ENCODE data around the gene SCYGR3. TPM values are rescaled to one million over a fixed set of nuclear protein-coding genes. Genes with fewer than 3 reads are reported as not detected.

Gene SCYGR3
- total RNA-seq, 2 experiments from 2014 or later = not detected

DNA sequence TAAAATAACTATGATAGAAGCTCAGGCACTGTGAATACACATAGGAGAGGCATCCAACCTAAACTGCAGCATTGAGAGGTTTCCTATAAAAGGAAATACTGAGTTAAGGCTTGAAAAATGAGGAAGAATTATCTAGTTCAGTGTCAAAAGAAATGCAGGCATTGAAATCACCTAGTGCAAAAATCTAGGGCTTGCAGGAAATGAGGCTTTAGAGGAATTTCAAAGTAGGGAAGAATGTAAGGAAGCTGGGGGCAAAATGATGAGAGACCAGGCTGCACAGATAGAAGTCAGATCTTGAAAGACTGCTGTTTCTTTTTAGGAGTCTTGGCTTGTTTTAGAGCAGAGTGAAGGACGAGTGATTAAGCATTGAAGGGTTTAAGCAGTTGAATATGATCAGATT lies 44.0 kb downstream of the SCYGR3 start:
- Mint-ChIP-seq H3K36me3 (ENCODE audit: low read depth) (no peaks in the 10 kb centered on the region), H3K4me1 (ENCODE audit: low read depth) (no peaks in the 10 kb centered on the region), H3K4me3 (no peak overlapping the region), H3K27ac (no peak overlapping the region), H3K9me3 (no peaks in the 10 kb centered on the region), H3K27me3 (no peaks in the 10 kb centered on the region)
- intact Hi-C loops (cut with DNase I, micrococcal nuclease) = no loop called here
- CTCF ChIA-PET = no interaction called here
- ATAC-seq (ENCODE audit: poor library complexity) = no peak
- DNase-seq = no peak
- no peaks in the 10 kb centered on the region for H3K9me3 ChIP-seq (ENCODE audit: control insufficient read depth in 1 of 2, insufficient read depth in 1 of 2, low read length in 2 of 2)
- H3K27me3 ChIP-seq (ENCODE audit: control insufficient read depth in 1 of 2, insufficient read depth in 2 of 2, low read length in 2 of 2) = no peaks in the 10 kb centered on the region
- POLR2A ChIA-PET = interaction anchor here (0.6 kb wide), 1 partner anchor 86 kb away, joined by 3 read pairs; no protein-coding TSS in a partner anchor
- TF ChIP-seq, protein P1, sequence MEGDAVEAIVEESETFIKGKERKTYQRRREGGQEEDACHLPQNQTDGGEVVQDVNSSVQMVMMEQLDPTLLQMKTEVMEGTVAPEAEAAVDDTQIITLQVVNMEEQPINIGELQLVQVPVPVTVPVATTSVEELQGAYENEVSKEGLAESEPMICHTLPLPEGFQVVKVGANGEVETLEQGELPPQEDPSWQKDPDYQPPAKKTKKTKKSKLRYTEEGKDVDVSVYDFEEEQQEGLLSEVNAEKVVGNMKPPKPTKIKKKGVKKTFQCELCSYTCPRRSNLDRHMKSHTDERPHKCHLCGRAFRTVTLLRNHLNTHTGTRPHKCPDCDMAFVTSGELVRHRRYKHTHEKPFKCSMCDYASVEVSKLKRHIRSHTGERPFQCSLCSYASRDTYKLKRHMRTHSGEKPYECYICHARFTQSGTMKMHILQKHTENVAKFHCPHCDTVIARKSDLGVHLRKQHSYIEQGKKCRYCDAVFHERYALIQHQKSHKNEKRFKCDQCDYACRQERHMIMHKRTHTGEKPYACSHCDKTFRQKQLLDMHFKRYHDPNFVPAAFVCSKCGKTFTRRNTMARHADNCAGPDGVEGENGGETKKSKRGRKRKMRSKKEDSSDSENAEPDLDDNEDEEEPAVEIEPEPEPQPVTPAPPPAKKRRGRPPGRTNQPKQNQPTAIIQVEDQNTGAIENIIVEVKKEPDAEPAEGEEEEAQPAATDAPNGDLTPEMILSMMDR (IDR thresholded peaks at IDR 0.05) = no peak
- H3K36me3 ChIP-seq (ENCODE audit: insufficient read depth, low read length) = no peaks in the 10 kb centered on the region
- H3K27ac ChIP-seq (ENCODE audit: low read depth in 1 of 2, low read length in 2 of 2) = no peak overlapping the region
- no peaks in the 10 kb centered on the region for H3K4me1 ChIP-seq (ENCODE audit: insufficient read depth, low read length)
- no peak overlapping the region for H3K4me3 ChIP-seq (ENCODE audit: low read length)

GRCh38 chr2:227568852-227569169 lies 45.8 kb downstream of the SCYGR3 start:
- Mint-ChIP-seq H3K9me3 (no peaks in the 10 kb centered on the region), H3K36me3 (ENCODE audit: low read depth) (no peaks in the 10 kb centered on the region), H3K27me3 (no peaks in the 10 kb centered on the region), H3K4me3 (no peak overlapping the region), H3K4me1 (ENCODE audit: low read depth) (no peaks in the 10 kb centered on the region), H3K27ac (no peak overlapping the region)
- no peak overlapping the region for H3K27ac ChIP-seq (ENCODE audit: low read depth in 1 of 2, low read length in 2 of 2)
- POLR2A ChIA-PET = no interaction called here
- no peaks in the 10 kb centered on the region for H3K4me1 ChIP-seq (ENCODE audit: insufficient read depth, low read length)
- H3K27me3 ChIP-seq (ENCODE audit: control insufficient read depth in 1 of 2, insufficient read depth in 2 of 2, low read length in 2 of 2) = no peaks in the 10 kb centered on the region
- no peak for DNase-seq
- no peaks in the 10 kb centered on the region for H3K36me3 ChIP-seq (ENCODE audit: insufficient read depth, low read length)
- no peaks in the 10 kb centered on the region for H3K9me3 ChIP-seq (ENCODE audit: control insufficient read depth in 1 of 2, insufficient read depth in 1 of 2, low read length in 2 of 2)
- TF ChIP-seq, protein P1 (IDR thresholded peaks at IDR 0.05) = no peak
- CTCF ChIA-PET = no interaction called here
- H3K4me3 ChIP-seq (ENCODE audit: low read length) = no peak overlapping the region
- no peak for ATAC-seq (ENCODE audit: poor library complexity)
- intact Hi-C loops (cut with DNase I, micrococcal nuclease) = no loop called here

DNA sequence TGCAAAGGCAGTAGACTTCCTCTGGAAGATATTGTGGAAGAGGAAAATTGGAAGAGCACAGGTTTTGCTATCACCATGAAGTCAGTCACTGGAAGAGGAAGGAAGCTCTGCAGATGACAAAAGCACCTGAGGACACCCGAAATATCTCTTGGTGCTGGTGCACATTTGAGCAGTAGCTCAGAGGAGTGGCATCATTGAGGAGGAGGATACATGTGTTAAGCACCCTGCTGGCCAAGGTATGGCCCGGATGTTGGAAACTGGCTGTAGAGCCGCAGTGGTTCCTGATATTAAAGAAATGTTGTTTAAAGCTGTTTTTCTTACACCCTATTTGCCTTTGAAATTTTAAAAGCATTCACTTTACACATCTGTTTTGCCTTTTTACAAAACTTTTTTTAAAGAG lies 48.6 kb downstream of the SCYGR3 start:
- H3K27ac Mint-ChIP-seq = peak overlapping the region; percentile 5
- intact Hi-C loops (cut with DNase I, micrococcal nuclease) = no loop called here
- DNase-seq = no peak
- H3K4me3 Mint-ChIP-seq = no peak overlapping the region
- ChIA-PET POLR2A (no interaction called here), CTCF (interaction anchor here (1.3 kb wide), 1 partner anchor 10 kb away, joined by 5 read pairs; no protein-coding TSS in a partner anchor)
- no peak overlapping the region for H3K4me3 ChIP-seq (ENCODE audit: low read length)
- H3K36me3 ChIP-seq (ENCODE audit: insufficient read depth, low read length) = no peaks in the 10 kb centered on the region
- H3K27me3 Mint-ChIP-seq = no peaks in the 10 kb centered on the region
- H3K9me3 ChIP-seq (ENCODE audit: control insufficient read depth in 1 of 2, insufficient read depth in 1 of 2, low read length in 2 of 2) = no peaks in the 10 kb centered on the region
- no peaks in the 10 kb centered on the region for H3K4me1 Mint-ChIP-seq (ENCODE audit: low read depth)
- H3K4me1 ChIP-seq (ENCODE audit: insufficient read depth, low read length) = no peaks in the 10 kb centered on the region
- H3K9me3 Mint-ChIP-seq = no peaks in the 10 kb centered on the region
- TF ChIP-seq, protein P1 (IDR thresholded peaks at IDR 0.05) = no peak
- H3K27me3 ChIP-seq (ENCODE audit: control insufficient read depth in 1 of 2, insufficient read depth in 2 of 2, low read length in 2 of 2) = no peaks in the 10 kb centered on the region
- no peaks in the 10 kb centered on the region for H3K36me3 Mint-ChIP-seq (ENCODE audit: low read depth)
- no peak for ATAC-seq (ENCODE audit: poor library complexity)
- no peak overlapping the region for H3K27ac ChIP-seq (ENCODE audit: low read depth in 1 of 2, low read length in 2 of 2)
